Endothelial cell of hepatic sinusoid (primary cell): ENCODE data around the gene TSPAN9.

Experiments used
- in situ Hi-C: cut with HindIII; loops from 2 replicates; pipeline ENCODE4 v1.10.0; 2017; ENCODE audit warnings: low sequenced_read_pairs

The TSPAN9 gene

DNA sequence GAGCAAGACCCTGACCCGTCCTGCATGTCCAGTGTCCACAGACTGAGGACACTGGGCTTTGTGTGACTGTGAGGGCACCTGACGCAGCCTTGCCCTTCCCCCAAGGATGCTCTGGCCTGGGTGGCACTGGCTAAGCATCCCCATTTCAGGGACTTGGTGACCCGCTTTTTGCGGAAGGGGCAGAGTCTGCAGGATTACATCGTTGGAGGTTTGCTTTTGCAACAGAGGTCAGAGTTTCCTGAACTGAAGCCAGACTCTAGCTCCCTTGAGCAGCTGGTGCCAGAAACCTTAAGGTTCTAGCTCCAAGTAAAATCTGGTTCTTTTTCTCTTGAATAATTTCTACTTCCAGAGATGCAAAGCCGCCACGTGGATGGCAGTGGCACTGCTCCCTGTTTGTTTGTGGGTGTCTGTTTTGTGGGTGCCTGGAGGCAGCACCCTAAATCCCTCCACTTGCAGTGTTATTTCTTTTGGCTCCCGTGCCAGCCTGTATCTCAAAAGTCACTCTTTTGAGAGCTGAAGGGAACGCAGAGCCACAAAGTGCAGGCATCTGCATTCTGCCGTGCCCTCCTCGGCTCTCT is 184.7 kb downstream of the TSPAN9 start:
- in situ Hi-C loops: no loop called here

DNA sequence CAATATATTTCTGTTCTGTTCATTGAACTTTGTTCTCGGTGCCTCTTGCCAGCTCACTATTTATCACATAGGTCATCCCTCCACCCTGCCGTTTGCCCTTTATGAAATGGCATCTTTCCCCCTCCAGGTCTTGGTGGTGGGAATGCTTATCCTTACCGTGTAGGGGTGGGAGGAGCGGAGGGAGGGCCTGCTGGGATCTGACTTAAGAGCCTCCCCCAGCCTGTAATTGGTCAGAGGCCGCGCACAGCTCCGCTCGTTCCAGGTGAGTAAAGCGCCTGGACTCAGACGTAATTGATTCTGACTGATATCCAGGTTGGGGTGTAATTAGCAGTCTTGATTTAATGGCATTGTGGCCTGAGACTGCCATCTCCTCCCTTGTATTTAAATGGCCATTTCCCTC is 185.3 kb downstream of the TSPAN9 start:
- in situ Hi-C loops: no loop called here

DNA sequence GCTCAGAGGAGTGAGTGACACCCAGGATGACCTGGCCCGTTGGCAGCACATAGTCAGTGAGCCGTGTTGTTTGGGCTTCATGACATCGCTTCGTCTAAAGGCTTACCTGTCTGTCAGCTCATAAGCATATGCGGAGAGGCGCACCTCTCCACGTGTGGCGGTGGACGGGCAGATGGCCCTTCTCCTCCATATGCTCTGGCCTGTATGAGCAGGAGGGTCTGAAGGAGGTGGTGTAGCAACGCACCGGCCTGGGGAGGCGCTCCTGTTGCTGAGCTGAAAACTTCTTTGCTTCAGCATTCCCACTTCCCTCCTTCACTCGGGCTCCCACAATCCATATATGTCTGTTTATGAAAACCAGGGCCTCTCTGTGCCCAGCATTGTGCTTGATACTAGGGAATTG is 186.1 kb downstream of the TSPAN9 start:
- in situ Hi-C loops: no loop called here

DNA sequence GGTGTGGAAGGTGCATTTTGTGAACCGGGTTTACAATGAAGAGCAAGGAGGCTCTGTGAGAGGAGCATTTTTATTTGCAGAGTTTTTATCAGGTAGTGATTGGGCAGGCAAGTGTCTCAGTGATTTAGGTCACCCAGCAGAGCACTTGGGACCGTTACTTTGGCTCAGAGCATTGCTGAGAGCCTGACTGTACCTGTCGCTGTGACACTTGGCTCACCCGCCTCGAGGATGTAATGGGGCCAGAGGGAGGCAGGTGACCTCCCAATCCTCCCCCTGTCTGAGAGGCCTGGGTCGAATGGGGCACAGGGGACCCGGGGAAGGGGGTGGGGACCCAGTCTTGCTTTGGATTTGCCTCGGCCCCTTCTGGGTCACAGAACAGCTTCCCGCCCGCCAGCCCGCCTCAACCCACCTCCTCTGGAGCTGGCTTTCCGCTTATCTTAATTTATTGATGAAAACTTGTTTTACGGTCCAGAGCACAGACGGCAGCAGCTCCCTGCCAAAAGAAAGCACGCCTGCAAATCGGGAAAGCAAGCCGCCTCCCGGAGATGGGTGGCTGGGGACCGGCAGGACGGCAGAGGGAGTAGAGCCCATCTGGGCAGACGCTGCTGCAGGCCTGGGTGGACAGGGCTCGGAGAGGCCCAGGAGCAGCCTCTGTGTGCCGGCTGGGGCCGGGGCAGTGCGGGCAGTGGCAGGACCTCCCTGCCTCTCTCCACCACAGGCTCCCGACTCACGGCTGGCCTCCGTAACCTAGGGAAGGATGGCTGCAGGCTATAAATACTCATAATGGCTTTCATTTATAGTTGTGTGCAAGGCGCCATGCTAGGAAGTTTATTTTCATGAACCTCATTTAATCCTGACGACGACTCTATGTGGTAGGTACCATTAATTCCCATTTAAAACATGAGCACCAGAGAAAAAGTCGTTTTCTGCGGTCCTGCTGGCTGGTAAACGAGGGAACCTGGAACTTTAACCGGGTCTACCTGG is 187.1 kb downstream of the TSPAN9 start:
- in situ Hi-C loops: no loop called here

DNA sequence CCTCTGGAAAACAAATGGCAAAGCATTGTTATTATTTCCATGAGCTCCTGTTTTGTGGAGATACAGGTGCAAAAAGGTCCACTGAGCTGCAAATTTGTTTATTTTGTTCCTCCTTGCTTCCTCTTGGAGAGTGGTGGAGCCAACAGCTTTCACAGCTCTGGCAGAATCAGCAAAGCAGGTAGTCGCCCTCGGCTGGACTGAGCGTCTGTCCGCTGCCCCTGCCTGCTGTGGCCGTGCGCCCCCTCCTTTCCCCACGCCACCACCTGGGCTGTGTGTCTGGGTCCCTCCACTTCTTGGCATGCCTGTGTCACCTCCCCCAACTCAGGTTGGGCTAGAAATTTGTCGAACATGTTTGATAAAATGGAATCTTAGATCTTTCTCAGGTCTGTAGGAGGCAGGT is 188.2 kb downstream of the TSPAN9 start:
- in situ Hi-C loops: no loop called here

DNA sequence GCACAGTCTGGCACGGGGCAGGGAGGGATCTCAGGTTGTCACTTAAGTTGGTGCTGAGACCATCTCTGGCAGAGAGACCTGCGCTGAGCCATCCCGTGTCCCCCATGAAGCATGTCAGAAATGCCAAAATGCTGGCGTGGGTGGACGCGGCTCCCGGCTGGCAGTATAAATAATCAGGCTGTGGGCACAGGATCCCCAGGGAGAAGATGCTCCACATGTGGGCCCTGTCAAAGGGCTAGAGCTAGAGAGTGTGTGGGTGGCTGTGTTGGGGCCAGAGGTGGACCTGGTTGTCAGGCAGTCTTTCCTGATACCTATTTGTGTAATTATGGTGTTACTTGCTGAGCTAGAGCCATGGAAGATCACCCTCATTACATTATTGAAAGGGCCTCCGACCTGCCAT is 189.5 kb downstream of the TSPAN9 start:
- in situ Hi-C loops: no loop called here

DNA sequence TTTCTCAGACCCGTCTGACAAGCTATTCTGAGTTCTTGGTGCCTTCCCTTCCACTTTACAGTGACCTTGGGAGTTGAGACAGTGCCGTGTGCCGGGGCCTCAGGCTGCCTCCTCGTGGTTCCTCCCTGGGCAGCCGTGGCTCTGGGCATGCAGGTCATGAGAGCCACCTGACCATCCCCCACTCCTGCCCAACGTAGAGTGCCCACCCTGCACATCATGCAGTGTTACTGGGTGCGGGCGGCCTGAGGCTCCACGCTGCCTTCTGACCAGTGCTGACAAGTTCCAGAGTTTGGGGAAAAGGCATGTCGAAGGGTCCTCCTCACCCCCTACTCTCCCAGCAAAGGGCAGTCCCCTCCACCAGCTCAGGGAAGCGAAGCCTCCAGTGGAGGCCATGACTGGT is 190.5 kb downstream of the TSPAN9 start:
- in situ Hi-C loops: no loop called here

DNA sequence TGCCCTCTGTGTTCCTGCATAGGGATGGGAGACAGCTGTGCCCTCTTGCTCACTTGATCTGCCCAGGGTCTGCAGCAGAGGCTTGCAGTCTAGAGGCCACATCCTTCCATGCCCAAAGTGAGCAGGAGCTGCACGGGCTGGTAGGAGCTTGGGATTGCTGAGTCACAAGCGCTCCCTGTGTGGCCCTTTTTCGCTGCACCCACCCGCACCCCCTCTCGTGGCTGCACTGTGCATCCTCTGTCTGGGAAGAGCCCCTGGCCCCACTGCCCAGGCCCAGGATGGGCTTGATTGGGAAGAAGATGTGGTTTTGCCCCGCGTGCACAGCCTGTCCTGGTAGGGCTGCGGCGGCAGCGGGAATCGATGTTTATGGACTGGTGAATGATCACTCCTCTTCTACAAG is 192.4 kb downstream of the TSPAN9 start:
- in situ Hi-C loops: no loop called here

DNA sequence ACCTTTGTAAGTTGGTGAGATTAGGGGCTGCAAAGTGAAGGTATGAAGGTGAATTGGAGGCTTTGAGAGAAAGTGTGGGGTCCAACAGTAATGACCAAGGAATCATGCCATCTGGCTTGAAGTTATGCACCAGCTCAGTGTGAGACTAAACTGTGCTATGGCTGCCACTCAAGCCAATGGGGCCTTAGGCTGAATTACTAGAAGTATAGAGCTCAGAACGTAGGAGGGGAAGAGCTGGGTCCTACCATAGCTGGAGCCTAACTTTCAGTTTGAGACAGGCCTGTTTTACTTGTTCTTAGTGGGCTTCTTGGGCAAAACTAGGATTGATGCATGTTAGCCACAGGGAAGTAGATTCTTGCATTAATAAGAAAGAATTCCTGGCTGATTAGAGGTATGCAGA is 194.0 kb downstream of the TSPAN9 start:
- in situ Hi-C loops: no loop called here

DNA sequence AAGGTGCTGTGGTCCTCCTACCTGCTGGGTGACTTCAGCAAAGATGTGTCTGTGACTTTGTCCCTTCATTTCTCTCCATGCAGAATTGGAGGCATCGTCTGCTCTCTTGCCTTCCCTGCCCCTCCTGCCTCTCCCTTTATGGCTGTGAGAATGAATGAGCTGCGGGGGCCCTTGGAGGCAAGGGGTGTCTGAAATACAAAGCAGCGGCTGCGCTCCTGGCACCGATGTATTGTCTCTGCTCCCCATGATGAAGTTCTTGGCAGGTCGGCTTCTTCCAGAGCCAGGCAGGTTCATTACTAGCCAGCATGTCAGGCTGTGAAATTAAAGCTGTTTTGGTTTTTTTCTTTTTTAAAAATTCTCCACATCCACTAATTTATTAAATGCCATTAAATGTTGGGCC is 194.5 kb downstream of the TSPAN9 start:
- in situ Hi-C loops: no loop called here

DNA sequence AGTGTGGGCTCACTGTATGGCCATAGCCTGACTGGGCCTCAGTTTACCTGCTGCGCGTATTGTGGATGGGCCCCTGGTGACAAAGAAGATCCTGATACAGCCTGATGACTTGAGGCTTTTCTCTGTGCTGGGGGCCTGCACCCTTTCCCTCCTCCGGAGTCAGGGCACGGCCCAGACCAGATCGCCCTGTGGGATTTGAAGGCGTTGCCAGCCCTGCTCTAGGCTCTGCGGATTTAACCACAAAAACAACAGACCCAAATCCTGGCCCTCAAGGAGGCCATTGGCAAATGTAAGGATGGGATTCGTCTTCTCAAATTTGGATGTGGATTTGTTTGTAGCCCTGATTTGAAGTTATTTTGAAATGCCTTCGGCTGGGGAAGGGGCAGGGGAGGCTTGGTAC is 195.8 kb downstream of the TSPAN9 start:
- in situ Hi-C loops: no loop called here

DNA sequence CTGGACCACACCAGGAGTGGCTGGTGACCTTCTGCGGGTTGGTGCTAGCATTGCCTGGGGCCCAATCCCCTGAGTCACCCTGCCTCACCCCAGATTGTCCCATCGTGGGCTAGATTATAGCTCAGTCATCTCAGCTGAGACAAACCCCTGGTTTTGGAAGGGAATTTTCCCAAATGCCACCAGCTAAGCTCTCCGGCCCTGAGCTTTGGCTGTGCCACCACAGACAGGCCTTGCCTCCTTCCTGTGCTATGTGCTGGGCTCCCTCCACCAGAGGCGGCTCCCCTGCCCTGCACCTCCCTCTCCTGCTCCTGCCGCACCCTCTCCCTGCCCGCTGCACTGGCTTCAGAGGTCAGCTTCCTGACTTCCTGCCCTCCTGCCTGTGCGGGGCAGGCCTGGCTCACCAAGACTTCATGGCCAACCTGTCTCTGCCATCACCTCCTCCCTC is 196.3 kb downstream of the TSPAN9 start:
- in situ Hi-C loops: no loop called here

DNA sequence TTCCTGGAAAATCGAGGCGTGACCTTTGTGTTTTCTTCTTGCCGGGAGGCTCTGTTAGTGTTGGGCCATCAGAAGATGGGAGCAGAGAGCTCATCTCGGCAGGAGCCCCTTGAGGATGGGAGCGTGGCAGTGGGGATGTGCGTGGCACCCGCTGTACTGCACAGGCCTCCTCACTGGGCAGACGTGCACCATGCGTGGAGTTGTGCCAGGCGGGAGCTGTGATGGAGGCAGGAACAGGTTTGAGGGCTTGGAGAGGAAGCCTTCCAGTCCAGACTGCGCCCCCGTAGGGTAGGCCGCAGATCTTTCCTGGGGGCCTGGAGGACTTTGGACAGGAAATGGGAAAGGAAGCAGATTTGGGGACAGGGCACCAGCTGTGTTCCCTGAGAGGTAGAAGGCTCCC is 197.5 kb downstream of the TSPAN9 start:
- in situ Hi-C loops: loop anchor here (5.0 kb wide), 3 partner anchors 42 to 197 kb away; partner anchors contain the start of gene TSPAN9

DNA sequence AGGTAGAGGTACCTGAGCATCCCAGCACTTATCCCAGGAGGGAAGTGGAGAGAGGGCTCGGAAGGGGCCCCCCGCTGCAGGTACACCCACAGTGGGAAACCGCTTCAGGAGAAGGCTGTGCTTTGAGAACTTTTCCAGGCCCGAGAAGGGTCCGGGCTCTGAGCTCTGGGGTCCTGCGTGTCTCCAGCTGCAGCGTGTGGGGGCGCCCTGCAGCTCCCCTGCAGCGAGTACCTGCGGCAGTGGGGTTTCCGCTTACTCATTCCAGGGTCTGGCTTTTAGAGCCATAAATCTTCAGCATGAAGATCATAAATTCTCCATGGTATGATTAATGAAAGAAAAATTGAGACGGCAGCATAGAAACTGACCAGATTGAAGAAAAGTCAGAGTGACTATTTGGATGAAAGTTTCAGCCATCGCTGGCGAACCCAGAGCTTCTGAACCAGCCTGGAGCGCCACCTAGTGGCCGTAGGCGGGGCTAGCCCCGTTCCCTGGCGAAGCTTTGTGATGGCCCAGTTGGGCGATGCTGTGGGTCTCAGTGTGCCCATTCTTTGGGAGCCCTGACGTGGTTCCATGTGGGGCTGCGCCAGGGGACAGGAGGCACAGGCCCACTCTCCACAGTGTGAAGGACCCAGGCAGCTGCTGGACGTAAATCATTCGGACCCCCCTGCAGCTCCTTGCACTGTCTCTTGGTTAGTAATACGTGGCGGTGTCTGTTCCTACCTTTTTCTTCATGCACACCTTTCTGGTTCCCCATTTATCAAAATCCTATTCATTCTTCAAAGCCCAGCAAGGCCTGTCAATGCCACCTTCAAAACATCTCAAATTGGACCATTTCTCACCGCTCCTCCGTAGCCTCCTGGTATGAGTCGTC is 198.2 kb downstream of the TSPAN9 start:
- in situ Hi-C loops: loop anchor here (5.0 kb wide), 3 partner anchors 43 to 198 kb away; partner anchors contain the start of gene TSPAN9

DNA sequence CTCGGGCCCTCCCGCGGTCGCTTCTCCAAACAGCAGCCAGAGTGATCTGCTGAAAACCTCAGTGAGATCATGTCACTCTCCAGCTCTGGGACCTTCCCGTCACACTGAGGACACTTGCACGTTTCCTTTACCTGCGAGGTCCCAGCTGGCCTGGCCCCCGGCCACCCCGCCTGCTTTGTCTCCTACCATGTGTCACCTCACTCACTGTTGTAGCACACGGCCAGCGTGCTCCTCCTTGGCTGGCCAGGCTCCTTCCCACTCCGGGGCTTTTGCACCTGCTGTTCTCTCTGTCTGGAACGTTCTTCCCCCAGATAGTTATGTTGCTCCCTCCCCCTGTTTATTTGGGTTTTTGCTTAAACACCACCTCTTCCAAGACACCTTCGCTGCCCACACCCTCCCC is 199.0 kb downstream of the TSPAN9 start:
- in situ Hi-C loops: loop anchor here (5.0 kb wide), 3 partner anchors 44 to 199 kb away; partner anchors contain the start of gene TSPAN9

DNA sequence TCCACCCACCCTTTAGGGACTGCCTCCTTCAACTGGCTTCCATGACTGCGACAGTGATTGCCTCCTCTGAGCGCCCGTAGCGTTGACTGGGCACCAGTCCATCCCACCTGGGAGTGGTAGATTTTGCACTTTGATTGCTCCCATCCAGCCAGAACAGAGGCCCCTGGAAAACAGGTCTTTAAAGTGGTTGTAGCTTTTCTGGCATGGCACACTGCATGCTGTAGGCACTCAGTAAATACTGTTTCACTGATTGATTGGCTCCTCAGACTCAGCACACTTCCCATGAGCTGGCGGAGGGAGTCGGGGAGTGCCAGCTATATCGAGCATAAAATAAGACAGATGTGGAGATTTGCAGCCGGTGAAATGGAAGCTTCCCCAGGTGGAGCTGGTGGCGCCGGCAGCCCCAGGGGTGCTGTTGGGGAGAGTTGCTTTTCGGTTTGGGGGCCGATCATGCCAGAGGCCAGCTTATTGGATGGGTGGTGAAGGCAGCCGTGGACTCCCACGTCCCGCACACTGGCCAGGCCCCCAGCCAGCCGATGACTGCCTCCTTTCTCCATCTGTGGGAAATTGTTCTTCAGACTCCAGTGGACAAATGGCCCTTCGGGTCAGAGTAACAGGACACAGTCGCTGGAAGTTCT is 200.2 kb downstream of the TSPAN9 start:
- in situ Hi-C loops: loop anchor here (5.0 kb wide), 3 partner anchors 45 to 200 kb away; partner anchors contain the start of gene TSPAN9

DNA sequence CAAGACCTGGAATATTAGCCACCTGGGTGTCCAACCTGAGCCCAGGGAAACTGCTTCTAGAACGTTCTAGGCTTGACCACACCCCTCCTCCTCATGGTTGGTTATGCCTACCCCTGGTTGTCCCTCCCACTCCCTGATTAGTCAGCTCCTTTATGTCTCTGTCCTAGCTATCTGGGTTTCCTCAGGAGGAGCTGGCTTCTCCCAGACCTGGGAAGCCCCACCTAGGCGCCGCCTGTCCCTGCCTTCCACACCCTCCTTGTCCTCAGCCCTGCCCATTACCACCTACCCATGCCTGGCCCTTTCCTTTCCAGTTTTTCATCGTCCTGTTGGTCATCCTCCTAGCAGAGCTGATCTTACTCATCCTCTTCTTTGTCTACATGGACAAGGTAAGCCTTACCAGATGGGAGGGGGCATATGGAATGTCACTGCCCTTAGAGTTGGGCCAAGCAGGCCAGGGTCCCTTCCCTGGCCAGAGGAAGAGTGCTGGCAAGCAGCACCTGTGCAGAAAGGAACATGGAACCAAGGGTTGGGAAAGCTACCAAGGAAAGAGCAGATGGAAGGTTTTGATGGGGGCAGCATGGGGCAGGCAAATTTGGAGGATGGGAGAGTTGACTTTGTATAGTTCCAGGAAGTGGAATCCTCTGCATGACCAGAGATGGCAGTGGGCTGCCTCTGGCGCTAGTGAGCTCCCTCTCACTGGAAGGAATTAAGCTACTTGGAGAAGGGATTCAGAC is 201.7 kb downstream of the TSPAN9 start:
- in situ Hi-C loops: loop anchor here (5.0 kb wide), 3 partner anchors 47 to 202 kb away; partner anchors contain the start of gene TSPAN9

DNA sequence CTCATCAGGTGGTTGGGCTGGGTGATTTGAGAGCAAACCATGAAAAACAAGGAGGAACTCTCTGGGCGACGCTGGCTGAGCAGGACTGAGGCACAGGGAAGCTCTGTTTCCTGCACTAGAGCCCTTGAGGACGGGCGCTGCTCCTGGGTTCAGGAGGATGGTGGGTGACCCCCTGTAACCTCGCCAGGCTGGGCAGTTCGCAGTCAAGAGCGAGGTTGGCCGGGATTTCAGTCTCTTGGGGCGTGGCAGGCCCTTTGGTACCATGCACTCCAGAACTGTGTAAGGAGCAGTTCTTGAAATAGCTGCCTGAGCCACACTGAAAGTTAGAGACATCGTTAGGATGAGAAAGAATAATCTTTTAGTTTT is 202.2 kb downstream of the TSPAN9 start:
- in situ Hi-C loops: loop anchor here (5.0 kb wide), 3 partner anchors 47 to 202 kb away; partner anchors contain the start of gene TSPAN9

DNA sequence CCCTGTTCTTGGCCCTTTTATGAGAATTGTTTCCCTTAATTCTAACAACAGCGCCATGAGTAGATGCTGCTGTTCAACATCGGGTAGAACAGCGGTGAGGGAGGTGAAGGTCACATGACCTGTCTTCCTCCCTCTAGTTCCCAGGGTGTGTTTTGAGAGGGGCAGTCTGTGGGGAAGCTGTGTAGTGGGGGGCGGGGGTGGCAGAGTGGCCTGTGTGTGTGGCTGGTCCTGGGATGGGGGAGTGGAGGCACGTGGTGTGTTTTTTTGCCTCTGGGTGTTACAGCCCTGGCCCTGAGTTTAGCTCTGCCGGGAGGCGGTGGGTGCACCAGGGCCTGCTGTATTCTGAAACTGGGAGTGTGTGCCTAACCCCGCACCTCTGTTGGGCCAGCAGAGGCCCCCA is 202.7 kb downstream of the TSPAN9 start:
- in situ Hi-C loops: loop anchor here (5.0 kb wide), 3 partner anchors 48 to 203 kb away; partner anchors contain the start of gene TSPAN9

DNA sequence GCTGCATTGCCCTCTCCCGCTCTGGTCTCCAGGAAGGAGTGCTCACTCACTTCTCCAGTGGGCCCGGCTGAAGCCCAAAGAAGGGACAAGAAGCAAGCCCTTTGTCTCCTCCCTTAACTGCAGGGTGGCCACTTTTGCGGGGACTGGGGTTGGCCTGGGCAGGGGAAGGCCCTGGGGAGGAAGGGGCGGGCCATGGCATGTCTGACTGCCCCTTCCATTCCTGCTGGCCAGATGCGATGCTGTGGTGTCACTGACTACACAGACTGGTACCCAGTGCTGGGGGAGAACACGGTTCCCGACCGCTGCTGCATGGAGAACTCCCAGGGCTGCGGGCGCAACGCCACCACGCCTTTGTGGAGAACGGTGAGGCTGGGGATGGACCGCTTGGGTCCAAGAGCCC is 203.8 kb downstream of the TSPAN9 start:
- in situ Hi-C loops: no loop called here
